Amniotic stem cell (primary cell): ENCODE results near the gene LRRC27.
"Not testable (repeated sequence)": the region's sequence is repeated elsewhere in the genome, so short reads cannot be mapped to it uniquely, and the experiment has no call there.

ENCODE experiments used
- DNase-seq: peaks from one replicate; lab custom pipeline; 2025; lab: John Stamatoyannopoulos, UW

The LRRC27 gene

GRCh38 chr10:132314881-132315280 lies 17.1 kb upstream of the LRRC27 start:
- not testable (repeated sequence) for DNase-seq

GRCh38 chr10:132316133-132316532 lies 15.9 kb upstream of the LRRC27 start:
- no peak for DNase-seq

GRCh38 chr10:132317477-132317876 lies 14.5 kb upstream of the LRRC27 start:
- DNase-seq: not testable (repeated sequence)

GRCh38 chr10:132319853-132320653 lies 11.9 kb upstream of the LRRC27 start:
- peak; percentile 70 for DNase-seq

GRCh38 chr10:132320654-132321469 lies 11.1 kb upstream of the LRRC27 start:
- no peak for DNase-seq

- no peak for DNase-seq
Measured at GRCh38 chr10:132321726-132322125, 10.3 kb upstream of the LRRC27 start.

- no peak for DNase-seq
Measured at GRCh38 chr10:132322586-132323048, 9.4 kb upstream of the LRRC27 start.

- DNase-seq: no peak
Measured at GRCh38 chr10:132324186-132324585, 7.8 kb upstream of the LRRC27 start.

GRCh38 chr10:132326344-132326889 lies 5.6 kb upstream of the LRRC27 start:
- no peak for DNase-seq

- DNase-seq: no peak
Measured at GRCh38 chr10:132326925-132327324, 5.1 kb upstream of the LRRC27 start.

GRCh38 chr10:132328106-132328505 lies 3.9 kb upstream of the LRRC27 start:
- DNase-seq: no peak

- DNase-seq: no peak
Measured at GRCh38 chr10:132328738-132329137, 3.3 kb upstream of the LRRC27 start.

- no peak for DNase-seq
Measured at GRCh38 chr10:132329565-132330485, 2.2 kb upstream of the LRRC27 start.

- no peak for DNase-seq
Measured at GRCh38 chr10:132330486-132330833, 1.5 kb upstream of the LRRC27 start.

GRCh38 chr10:132332433-132332754 lies 401 bp downstream of the LRRC27 start:
- DNase-seq: no peak

- DNase-seq: no peak
Measured at GRCh38 chr10:132333386-132333785, 1.4 kb downstream of the LRRC27 start.

- no peak for DNase-seq
Measured at GRCh38 chr10:132334631-132335188, 2.7 kb downstream of the LRRC27 start.

GRCh38 chr10:132335189-132336063 lies 3.4 kb downstream of the LRRC27 start:
- no peak for DNase-seq

- no peak for DNase-seq
Measured at GRCh38 chr10:132336064-132336746, 4.2 kb downstream of the LRRC27 start.

GRCh38 chr10:132336919-132337407 lies 5.0 kb downstream of the LRRC27 start:
- no peak for DNase-seq
